OCI-LY1 (cell line): ENCODE results near the gene SLC41A1.

Source experiments
- EZH2 ChIP-seq: fragments of 200-600 bp; sonication (generic), shearing (Covaris generic); IDR thresholded peaks from 2 replicates; pipeline ENCODE4 v1.8.0; 2017; ENCODE audit warnings: borderline replicate concordance, mixed run types, mild to moderate bottlenecking, antibody characterized with exemption, low read length, moderate library complexity, mixed read lengths
- TF ChIP-seq, protein P1 (sequence below): fragments of 200-600 bp; sonication (generic), shearing (Covaris generic); IDR thresholded peaks from 2 replicates; pipeline ENCODE4 v1.5.1; 2017; ENCODE audit warnings: mild to moderate bottlenecking, antibody characterized with exemption, low read length, moderate library complexity, mixed read lengths

DNA sequence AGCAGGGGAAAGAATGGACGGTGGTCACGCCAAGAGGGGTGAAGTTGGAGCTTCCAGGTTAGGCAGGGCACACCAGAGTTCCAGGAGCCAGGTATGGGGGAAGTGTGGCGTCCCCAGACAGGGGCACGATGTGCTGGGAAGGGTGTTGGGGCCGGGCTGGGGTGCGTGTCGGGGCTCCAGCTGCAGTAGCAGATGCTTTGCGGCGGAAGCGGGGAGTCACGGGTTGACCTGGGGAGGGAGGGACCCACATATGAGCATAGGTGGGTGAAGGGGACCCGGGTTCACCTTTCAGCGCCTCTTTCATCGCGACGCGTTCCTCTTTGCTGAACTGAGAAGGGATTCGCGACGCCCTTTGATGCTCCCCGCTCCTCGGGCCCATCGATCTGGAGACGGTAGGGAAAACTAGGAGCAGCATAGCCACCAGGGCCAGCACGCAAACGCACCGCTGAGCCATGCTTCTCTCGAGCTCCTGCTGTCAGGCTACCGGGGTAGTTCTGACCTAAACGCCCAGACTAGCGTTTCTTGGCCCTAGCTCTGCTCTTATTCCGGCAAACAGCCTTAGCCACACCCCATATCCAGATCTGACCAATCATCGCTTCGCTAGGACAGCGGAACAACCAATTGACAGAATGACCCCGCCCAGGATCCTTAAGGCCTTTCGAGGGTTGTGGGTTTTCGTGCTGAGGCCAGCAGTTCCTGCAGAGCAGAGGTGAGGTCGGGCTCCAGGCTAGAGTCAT is 36.8 kb upstream of the SLC41A1 start, which contains the start of gene PM20D1:
- TF ChIP-seq, protein P1, sequence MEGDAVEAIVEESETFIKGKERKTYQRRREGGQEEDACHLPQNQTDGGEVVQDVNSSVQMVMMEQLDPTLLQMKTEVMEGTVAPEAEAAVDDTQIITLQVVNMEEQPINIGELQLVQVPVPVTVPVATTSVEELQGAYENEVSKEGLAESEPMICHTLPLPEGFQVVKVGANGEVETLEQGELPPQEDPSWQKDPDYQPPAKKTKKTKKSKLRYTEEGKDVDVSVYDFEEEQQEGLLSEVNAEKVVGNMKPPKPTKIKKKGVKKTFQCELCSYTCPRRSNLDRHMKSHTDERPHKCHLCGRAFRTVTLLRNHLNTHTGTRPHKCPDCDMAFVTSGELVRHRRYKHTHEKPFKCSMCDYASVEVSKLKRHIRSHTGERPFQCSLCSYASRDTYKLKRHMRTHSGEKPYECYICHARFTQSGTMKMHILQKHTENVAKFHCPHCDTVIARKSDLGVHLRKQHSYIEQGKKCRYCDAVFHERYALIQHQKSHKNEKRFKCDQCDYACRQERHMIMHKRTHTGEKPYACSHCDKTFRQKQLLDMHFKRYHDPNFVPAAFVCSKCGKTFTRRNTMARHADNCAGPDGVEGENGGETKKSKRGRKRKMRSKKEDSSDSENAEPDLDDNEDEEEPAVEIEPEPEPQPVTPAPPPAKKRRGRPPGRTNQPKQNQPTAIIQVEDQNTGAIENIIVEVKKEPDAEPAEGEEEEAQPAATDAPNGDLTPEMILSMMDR: no peak
- TF ChIP-seq EZH2: no peak
